A673 (cell line): ENCODE results near the gene SLAIN2. TPM values are rescaled to one million over a fixed set of nuclear protein-coding genes. Genes with fewer than 3 reads are reported as not detected.

Experiments
- BruUV-seq: library from RNA; stranded (reverse); fragments of 400-500 nt; replicated peaks from 2 replicates; lab custom pipeline; 2021; lab: Mats Ljungman, UMichigan
- CTCF ChIA-PET: fragments of 300-600 bp; sonication (Branson Sonifier 250); formaldehyde crosslinking; loops from one replicate; lab custom pipeline; 2022; ENCODE audit warnings: antibody characterized with exemption; lab: Charles Lee
- POLR2A ChIA-PET: fragments of 300-600 bp; sonication (Branson Sonifier 250); formaldehyde crosslinking; loops from one replicate; lab custom pipeline; 2022; ENCODE audit warnings: antibody characterized with exemption; ENCODE audit not compliant: low non-redundant PET; lab: Charles Lee
- DNase-seq: peaks from one replicate; pipeline ENCODE4 v3.0.0-alpha.2; 2015; ENCODE audit warnings: low spot score
- H3K27ac ChIP-seq: fragments of 200-600 bp; sonication (generic); 2 replicates; pipeline ENCODE4 v1.5.1; 2016; ENCODE audit warnings: mixed run types, low read depth, mild to moderate bottlenecking, mixed read lengths, antibody characterized with exemption, low read length; ENCODE audit not compliant: poor library complexity, severe bottlenecking
- H3K27me3 ChIP-seq: fragments of 200-600 bp; sonication (generic); replicated peaks from 2 replicates; pipeline ENCODE4 v1.6.1; 2017; ENCODE audit warnings: mixed run types, low read depth, mild to moderate bottlenecking, mixed read lengths, antibody characterized with exemption, low read length; ENCODE audit not compliant: insufficient read depth, poor library complexity
- H3K36me3 ChIP-seq: fragments of 200-600 bp; sonication (generic); 2 replicates; pipeline ENCODE4 v1.6.1; 2016; ENCODE audit warnings: mixed run types, mild to moderate bottlenecking, mixed read lengths, antibody characterized with exemption, low read length; ENCODE audit not compliant: insufficient read depth, poor library complexity, severe bottlenecking
- H3K4me1 ChIP-seq: fragments of 200-600 bp; sonication (generic); 2 replicates; pipeline ENCODE4 v1.6.1; 2017; ENCODE audit warnings: mixed run types, mild to moderate bottlenecking, mixed read lengths, antibody characterized with exemption, low read length; ENCODE audit not compliant: insufficient read depth, poor library complexity, severe bottlenecking
- H3K4me3 ChIP-seq: fragments of 200-600 bp; sonication (generic); 2 replicates; pipeline ENCODE4 v1.5.1; 2016; ENCODE audit warnings: low read depth, mixed run types, mild to moderate bottlenecking, mixed read lengths, low read length; ENCODE audit not compliant: poor library complexity, severe bottlenecking
- H3K9me3 ChIP-seq: fragments of 200-600 bp; sonication (generic); 2 replicates; pipeline ENCODE4 v1.6.1; 2016; ENCODE audit warnings: mixed run types, low read depth, mild to moderate bottlenecking, mixed read lengths, antibody characterized with exemption, low read length; ENCODE audit not compliant: poor library complexity, severe bottlenecking
- CTCF ChIP-seq: fragments of 300-800, 200-600 bp; sonication (generic); conservative IDR thresholded peaks from 2 replicates; pipeline ENCODE4 v1.5.1; 2017; ENCODE audit warnings: low read depth, mild to moderate bottlenecking, antibody characterized with exemption, low read length, moderate library complexity, mixed read lengths
- EZH2 ChIP-seq: fragments of 200-600 bp; sonication (generic); IDR thresholded peaks from 2 replicates; pipeline ENCODE4 v1.6.1; 2017; ENCODE audit warnings: borderline replicate concordance, low read depth, mild to moderate bottlenecking, mixed read lengths, antibody characterized with exemption, low read length; ENCODE audit not compliant: poor library complexity, severe bottlenecking
- intact Hi-C: fragments of 100-400 bp; cut with micrococcal nuclease; formaldehyde crosslinking; loops from one replicate; pipeline ENCODE4 v1.10.0; 2022; ENCODE audit not compliant: unreplicated experiment
- total RNA-seq: library from RNA; stranded (reverse); gene quantifications from 2 replicates; pipeline ENCODE4 v1.2.3, GENCODE V29; 2021

SLAIN2 gene
- total RNA-seq, 1 experiment from 2014 or later, result 74.0 TPM

DNA sequence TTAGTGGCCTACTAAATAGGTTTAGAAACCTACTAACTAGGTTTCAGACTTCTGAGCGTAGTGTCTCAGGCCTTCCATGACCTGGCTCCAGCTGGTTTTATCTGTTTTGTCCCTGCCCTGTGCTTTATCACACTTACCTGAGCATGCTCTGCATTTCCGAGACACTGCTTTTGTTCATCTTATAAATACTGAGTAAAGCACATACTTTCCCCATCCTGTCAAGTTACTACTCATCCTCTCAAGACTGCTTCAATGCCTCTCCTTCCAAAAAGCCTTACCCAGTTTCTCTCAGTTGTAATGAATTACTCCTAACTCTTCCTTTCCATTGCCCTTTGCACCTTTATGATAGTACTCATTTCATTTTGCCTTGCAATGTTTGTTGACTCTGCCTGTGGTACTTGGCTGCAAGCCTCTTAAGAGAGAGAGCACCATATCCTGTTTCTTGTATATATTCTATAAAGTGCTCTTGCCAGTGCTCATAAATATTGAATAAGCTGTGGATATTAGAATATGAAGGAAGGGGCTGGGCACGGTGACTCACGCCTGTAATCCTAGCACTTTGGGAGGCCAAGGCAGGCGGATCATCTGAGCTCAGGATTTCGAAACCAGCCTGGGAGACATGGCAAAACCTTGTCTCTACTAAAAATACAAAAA is 34.4 kb downstream of the SLAIN2 start:
- POLR2A ChIA-PET, result no interaction called here
- Histone ChIP-seq H3K4me1 (peaks cover 28% of the 10 kb centered on the region), H3K4me3 (no peak overlapping the region), H3K36me3 (peaks cover 11% of the 10 kb centered on the region), H3K27ac (peak overlapping the region; percentile 39), H3K27me3 (no peaks in the 10 kb centered on the region), H3K9me3 (no peaks in the 10 kb centered on the region)
- peak; percentile 91 for DNase-seq
- BruUV-seq, result no TSS peak
- CTCF ChIA-PET, result no interaction called here
- intact Hi-C loops, result loop anchor here (5.0 kb wide), 1 partner anchor 33 kb away; the partner anchor contains the start of gene SLAIN2
- TF ChIP-seq EZH2, result no peak
- TF ChIP-seq CTCF, result no peak

GRCh38 chr4:48379587-48380180 is 38.4 kb downstream of the SLAIN2 start:
- ChIA-PET POLR2A (no interaction called here), CTCF (no interaction called here)
- Histone ChIP-seq H3K36me3 (peaks cover 28% of the 10 kb centered on the region), H3K4me1 (peaks cover 36% of the 10 kb centered on the region), H3K27me3 (no peaks in the 10 kb centered on the region), H3K27ac (peak overlapping the region; percentile 26), H3K9me3 (no peaks in the 10 kb centered on the region), H3K4me3 (no peak overlapping the region)
- no peak for TF ChIP-seq CTCF
- no peak for TF ChIP-seq EZH2
- BruUV-seq, result no TSS peak
- peak; percentile 21 for DNase-seq
- intact Hi-C loops, result loop anchor here (5.0 kb wide), 1 partner anchor 37 kb away; the partner anchor contains the start of gene SLAIN2

GRCh38 chr4:48380583-48381167 is 39.3 kb downstream of the SLAIN2 start:
- TF ChIP-seq CTCF (no peak), EZH2 (no peak)
- ChIA-PET CTCF (no interaction called here), POLR2A (no interaction called here)
- no peaks in the 10 kb centered on the region for H3K9me3 ChIP-seq
- H3K36me3 ChIP-seq, result peaks cover 34% of the 10 kb centered on the region
- H3K27me3 ChIP-seq, result no peaks in the 10 kb centered on the region
- no peak overlapping the region for H3K27ac ChIP-seq
- no TSS peak for BruUV-seq
- intact Hi-C loops, result no loop called here
- H3K4me1 ChIP-seq, result peaks cover 32% of the 10 kb centered on the region
- no peak overlapping the region for H3K4me3 ChIP-seq
- DNase-seq, result peak; percentile 14
